Endothelial cell (in vitro differentiated cells): Measurements from ENCODE around the gene CDC42SE2. TPM values are rescaled to one million over a fixed set of nuclear protein-coding genes. Genes with fewer than 3 reads are reported as not detected.

ENCODE experiments used
- DNase-seq: peaks from one replicate; pipeline ENCODE4 v3.0.0; 2021; ENCODE audit warnings: low spot score
- H3K27ac Mint-ChIP-seq: one replicate; pipeline ENCODE4 v1.8.0; 2021; ENCODE audit warnings: mixed read lengths, inconsistent platforms; ENCODE audit not compliant: unreplicated experiment
- H3K27me3 Mint-ChIP-seq: one replicate; pipeline ENCODE4 v1.8.0; 2021; ENCODE audit warnings: mild to moderate bottlenecking, moderate library complexity, mixed read lengths, inconsistent platforms; ENCODE audit not compliant: unreplicated experiment
- H3K36me3 Mint-ChIP-seq: one replicate; pipeline ENCODE4 v1.8.0; 2021; ENCODE audit warnings: mild to moderate bottlenecking, low read depth, mixed read lengths, inconsistent platforms; ENCODE audit not compliant: unreplicated experiment
- H3K4me1 Mint-ChIP-seq: one replicate; pipeline ENCODE4 v1.8.0; 2021; ENCODE audit warnings: mild to moderate bottlenecking, mixed read lengths, inconsistent platforms; ENCODE audit not compliant: unreplicated experiment
- H3K4me3 Mint-ChIP-seq: one replicate; pipeline ENCODE4 v1.8.0; 2021; ENCODE audit warnings: mild to moderate bottlenecking, mixed read lengths, inconsistent platforms; ENCODE audit not compliant: unreplicated experiment
- H3K9me3 Mint-ChIP-seq: one replicate; pipeline ENCODE4 v1.8.0; 2021; ENCODE audit warnings: mixed read lengths, inconsistent platforms; ENCODE audit not compliant: unreplicated experiment
- CTCF ChIP-seq: fragments of 200-600 bp; sonication (generic); IDR thresholded peaks from one replicate; pipeline ENCODE4 v1.5.0; 2021; ENCODE audit warnings: antibody characterized with exemption; ENCODE audit not compliant: unreplicated experiment
- total RNA-seq: library from RNA; stranded (reverse); fragmentation: NEBNext Ultra II Directional; extraction: Animal tissue kit (Norgen Biotek cat#: 25700); gene quantifications from one replicate; pipeline ENCODE4 v1.2.1, GENCODE V29; 2021; ENCODE audit not compliant: unreplicated experiment

Gene CDC42SE2
- total RNA-seq, 1 donor from 2014 or later: 22.2 TPM

GRCh38 chr5:131400585-131400984, 136.7 kb downstream of the CDC42SE2 start:
- peaks cover 22% of the 10 kb centered on the region for H3K36me3 Mint-ChIP-seq
- no peaks in the 10 kb centered on the region for H3K4me1 Mint-ChIP-seq
- no peak for DNase-seq
- H3K27ac Mint-ChIP-seq: no peak overlapping the region
- H3K9me3 Mint-ChIP-seq: no peaks in the 10 kb centered on the region
- no peaks in the 10 kb centered on the region for H3K27me3 Mint-ChIP-seq
- no peak overlapping the region for H3K4me3 Mint-ChIP-seq
- no peak for TF ChIP-seq CTCF

GRCh38 chr5:131405674-131406073, 141.8 kb downstream of the CDC42SE2 start:
- H3K4me3 Mint-ChIP-seq: no peak overlapping the region

GRCh38 chr5:131406076-131406475, 142.2 kb downstream of the CDC42SE2 start:
- no peak overlapping the region for H3K27ac Mint-ChIP-seq
- H3K4me3 Mint-ChIP-seq: no peak overlapping the region
- H3K27me3 Mint-ChIP-seq: peaks cover 3% of the 10 kb centered on the region
- H3K36me3 Mint-ChIP-seq: peaks cover 33% of the 10 kb centered on the region
- H3K9me3 Mint-ChIP-seq: no peaks in the 10 kb centered on the region
- no peak for TF ChIP-seq CTCF
- no peak for DNase-seq
- H3K4me1 Mint-ChIP-seq: no peaks in the 10 kb centered on the region

More at GRCh38 chr5:131405674-131406073, 141.8 kb downstream of the CDC42SE2 start:
- no peaks in the 10 kb centered on the region for H3K9me3 Mint-ChIP-seq
- no peaks in the 10 kb centered on the region for H3K4me1 Mint-ChIP-seq
- no peak for DNase-seq
- H3K36me3 Mint-ChIP-seq: peaks cover 34% of the 10 kb centered on the region
- no peak for TF ChIP-seq CTCF
- peaks cover 3% of the 10 kb centered on the region for H3K27me3 Mint-ChIP-seq
- H3K27ac Mint-ChIP-seq: no peak overlapping the region

GRCh38 chr5:131406975-131407638, 143.3 kb downstream of the CDC42SE2 start:
- Mint-ChIP-seq H3K9me3 (no peaks in the 10 kb centered on the region), H3K4me3 (no peak overlapping the region), H3K4me1 (no peaks in the 10 kb centered on the region), H3K27me3 (peaks cover 3% of the 10 kb centered on the region), H3K27ac (no peak overlapping the region), H3K36me3 (peaks cover 29% of the 10 kb centered on the region)
- TF ChIP-seq CTCF: no peak
- no peak for DNase-seq

GRCh38 chr5:131413605-131414559, 150.0 kb downstream of the CDC42SE2 start:
- Mint-ChIP-seq H3K27me3 (no peaks in the 10 kb centered on the region), H3K4me1 (no peaks in the 10 kb centered on the region), H3K27ac (no peak overlapping the region), H3K4me3 (no peak overlapping the region), H3K36me3 (peaks cover 13% of the 10 kb centered on the region), H3K9me3 (no peaks in the 10 kb centered on the region)
- no peak for TF ChIP-seq CTCF
- no peak for DNase-seq
